Sigmoid colon (tissue), 4 donors: ENCODE results near the gene ANO6.
A peak's percentile ranks its signal among the peaks of the same experiment; 100 is the strongest.

Experiments used
- CTCF ChIP-seq, 4 experiments: fragments of 450-650 bp in 3 of 4; fragments of 200-600 bp in 1 of 4; IDR thresholded peaks; one replicate each; pipeline ENCODE4 v1.5.1; 2016 to 2019; ENCODE audit warnings: antibody characterized with exemption in 4 of 4, mild to moderate bottlenecking in 3 of 4, moderate library complexity in 2 of 4
- POLR2A ChIP-seq, 2 donors: fragments of 450-650 bp; IDR thresholded peaks; one replicate each; pipeline ENCODE4 v1.6.1; 2016; ENCODE audit warnings: antibody characterized with exemption in 2 of 2, mild to moderate bottlenecking in 2 of 2, moderate library complexity in 2 of 2
- POLR2AphosphoS5 ChIP-seq, 4 donors: sonication (generic); formaldehyde crosslinking; IDR thresholded peaks; one replicate each; pipeline ENCODE4 v1.6.1; 2017; ENCODE audit warnings: antibody characterized with exemption in 4 of 4

GRCh38 chr12:45273717-45274271 is 57.9 kb downstream of the ANO6 start:
- TF ChIP-seq CTCF (IDR thresholded peaks at IDR 0.05) (no peak), POLR2A (IDR thresholded peaks at IDR 0.05) (no peak), POLR2AphosphoS5 (IDR thresholded peaks at IDR 0.05) (peak in 1 of 4 donors; percentile 28)
